ENCODE results near the gene TMEM39B.

DNA sequence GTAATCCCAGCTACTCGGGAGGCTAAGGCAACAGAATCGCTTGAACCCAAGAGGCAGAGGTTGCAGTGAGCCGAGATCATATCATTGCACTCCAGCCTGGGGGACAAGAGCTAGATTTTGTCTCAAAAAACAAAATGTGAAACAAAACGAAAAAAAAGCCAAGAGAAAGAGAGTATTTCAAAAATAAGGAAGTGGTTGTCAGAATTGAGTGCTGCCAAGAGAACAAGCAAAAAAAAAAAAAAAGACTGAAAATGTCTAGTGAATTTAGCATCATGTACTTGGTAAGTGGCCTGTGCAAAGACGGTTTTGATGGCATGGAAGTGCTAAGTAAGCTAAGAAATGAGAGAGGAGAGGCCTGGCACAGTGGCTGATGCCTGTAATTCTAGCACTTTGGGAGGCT lies 49.4 kb downstream of the TMEM39B start:
- TF ChIP-seq EGR1 (IDR thresholded peaks at IDR 0.05), result no peak
- TF ChIP-seq TEAD4 (IDR thresholded peaks at IDR 0.05), result no peak
- TF ChIP-seq FOXM1 (IDR thresholded peaks at IDR 0.05; ENCODE audit: borderline replicate concordance, low read depth), result no peak
- TF ChIP-seq RAD21 (IDR thresholded peaks at IDR 0.05; ENCODE audit: low read depth), result no peak
- TF ChIP-seq CREB1 (IDR thresholded peaks at IDR 0.05; ENCODE audit: low read depth), result no peak
- TF ChIP-seq EP300 (IDR thresholded peaks at IDR 0.05; ENCODE audit: borderline replicate concordance), result no peak
- no peak for TF ChIP-seq ZBTB7A (IDR thresholded peaks at IDR 0.05; ENCODE audit: low read depth)
- TF ChIP-seq YY1 (IDR thresholded peaks at IDR 0.05; ENCODE audit: low read depth), result no peak
- TF ChIP-seq MAX (IDR thresholded peaks at IDR 0.05), result no peak
- TF ChIP-seq TCF12 (IDR thresholded peaks at IDR 0.05; ENCODE audit: low read depth), result no peak

Data from Ishikawa (cell line).